Transverse colon (tissue), 4 donors: ENCODE data around the gene KRT83. TPM values are rescaled to one million over a fixed set of nuclear protein-coding genes. Genes with fewer than 3 reads are reported as not detected.

Source experiments
- DNase-seq: peaks from one replicate; pipeline ENCODE4 v3.0.0-alpha.2; 2019
- H3K27ac ChIP-seq, 4 donors: fragments of 200-600 bp; sonication (generic); 2 replicates each; pipeline ENCODE4 v1.5.1; 2016 to 2018; ENCODE audit warnings: inconsistent platforms in 4 of 4
- H3K27me3 ChIP-seq: fragments of 200-600 bp; sonication (generic); 2 replicates; pipeline ENCODE4 v1.5.1; 2017; ENCODE audit warnings: inconsistent platforms
- H3K36me3 ChIP-seq, 4 donors: fragments of 200-600 bp; sonication (generic); 2 replicates each; pipeline ENCODE4 v1.5.1; 2017 to 2019; ENCODE audit warnings: inconsistent platforms in 4 of 4
- H3K4me1 ChIP-seq, 4 donors: fragments of 200-600 bp; sonication (generic); 2 replicates each; pipeline ENCODE4 v1.5.1; 2017 to 2020; ENCODE audit warnings: inconsistent platforms in 4 of 4
- H3K4me3 ChIP-seq, 4 donors: fragments of 200-600 bp; sonication (generic); 1 replicate in 1 of 4; 2 replicates in 3 of 4; pipeline versions ENCODE4 v1.5.1 to v1.6.1; 2017 to 2019; ENCODE audit warnings: inconsistent platforms in 4 of 4
- H3K9me3 ChIP-seq, 2 donors: fragments of 200-600 bp; sonication (generic); 2 replicates each; pipeline ENCODE4 v1.5.1; 2017 to 2019; ENCODE audit warnings: inconsistent platforms in 2 of 2
- EP300 ChIP-seq: sonication (generic); formaldehyde crosslinking; IDR thresholded peaks from one replicate; pipeline ENCODE4 v1.6.1; 2017; ENCODE audit warnings: antibody characterized with exemption, low read depth
- POLR2A ChIP-seq: fragments of 450-650 bp; IDR thresholded peaks from one replicate; pipeline ENCODE4 v1.6.1; 2016; ENCODE audit warnings: antibody characterized with exemption, mild to moderate bottlenecking, moderate library complexity
- POLR2AphosphoS5 ChIP-seq, 3 donors: sonication (generic); formaldehyde crosslinking; IDR thresholded peaks; one replicate each; pipeline ENCODE4 v1.6.1; 2016; ENCODE audit warnings: antibody characterized with exemption in 3 of 3
- WGBS, 2 donors: methylation state at CpG; one replicate each; pipeline ENCODE4 v1.1.5; 2018; ENCODE audit warnings: low coverage in 1 of 2; 5-methylcytosine and 5-hydroxymethylcytosine counted together
- in situ Hi-C, 4 donors: fragments of 200-750 bp; cut with MboI; loops; one replicate each; pipeline versions ENCODE4 v1.15.0 to v1.15.1; 2017; ENCODE audit warnings: low sequenced_read_pairs in 3 of 4, low pct_ligation_motif_present in 1 of 4, low pct_unique_long_range_greater_than_20kb in 1 of 4
- intact Hi-C: fragments of 100-400 bp; cut with DNase I; formaldehyde crosslinking; loops from one replicate; pipeline ENCODE4 v1.15.1; 2023; ENCODE audit warnings: low total_unique reads
- total RNA-seq, 4 donors: library from RNA; depleted of rRNA; stranded (reverse); fragments of >200 nt; gene quantifications; one replicate each; pipeline ENCODE4 v1.1.0, GENCODE V29; 2016
- TF ChIP-seq, protein P1 (sequence below), 5 experiments: fragments of 200-600 bp in 3 of 5; fragments of 450-650 bp in 2 of 5; sonication (generic) in 3 of 5; IDR thresholded peaks; 1 replicate in 2 of 5; 2 replicates in 3 of 5; pipeline ENCODE4 v1.5.1; 2016 to 2017; ENCODE audit warnings: antibody characterized with exemption in 5 of 5, inconsistent platforms in 3 of 5, mild to moderate bottlenecking in 2 of 5, moderate library complexity in 1 of 5

The KRT83 gene
- total RNA-seq, 4 donors from 2014 or later = not detected

DNA sequence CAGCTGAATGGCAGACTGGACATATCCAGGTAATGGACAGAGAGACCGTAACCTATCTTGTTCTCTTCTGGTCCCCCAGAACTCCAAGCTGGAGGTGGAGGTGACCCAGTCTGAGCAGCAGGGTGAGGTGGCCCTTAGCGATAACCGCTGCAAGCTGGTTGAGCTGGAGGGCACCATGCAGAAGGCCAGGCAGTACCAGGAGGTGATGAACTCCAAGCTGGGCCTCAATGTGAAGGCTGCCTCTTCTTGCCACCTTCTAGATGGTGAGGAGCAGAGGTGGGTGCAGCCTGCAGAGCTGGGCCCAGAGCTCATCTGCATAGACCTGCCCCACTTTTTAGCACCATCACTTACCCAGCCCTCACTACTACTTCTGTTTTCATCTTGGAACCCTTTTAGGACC is 53.9 kb downstream of the KRT83 start:
- no peak for DNase-seq
- intact Hi-C loops = no loop called here
- no peak overlapping the region for H3K27ac ChIP-seq
- in situ Hi-C loops = no loop called here
- peaks cover 5% of the 10 kb centered on the region for H3K27me3 ChIP-seq
- no peaks in the 10 kb centered on the region for H3K36me3 ChIP-seq
- 79% methylated on average over 3 of the region's 3 CpGs; no CpG with 5 or more reads in 1 of the 2 donors for WGBS, 2 donors
- no peaks in the 10 kb centered on the region for H3K9me3 ChIP-seq
- TF ChIP-seq, protein P1, sequence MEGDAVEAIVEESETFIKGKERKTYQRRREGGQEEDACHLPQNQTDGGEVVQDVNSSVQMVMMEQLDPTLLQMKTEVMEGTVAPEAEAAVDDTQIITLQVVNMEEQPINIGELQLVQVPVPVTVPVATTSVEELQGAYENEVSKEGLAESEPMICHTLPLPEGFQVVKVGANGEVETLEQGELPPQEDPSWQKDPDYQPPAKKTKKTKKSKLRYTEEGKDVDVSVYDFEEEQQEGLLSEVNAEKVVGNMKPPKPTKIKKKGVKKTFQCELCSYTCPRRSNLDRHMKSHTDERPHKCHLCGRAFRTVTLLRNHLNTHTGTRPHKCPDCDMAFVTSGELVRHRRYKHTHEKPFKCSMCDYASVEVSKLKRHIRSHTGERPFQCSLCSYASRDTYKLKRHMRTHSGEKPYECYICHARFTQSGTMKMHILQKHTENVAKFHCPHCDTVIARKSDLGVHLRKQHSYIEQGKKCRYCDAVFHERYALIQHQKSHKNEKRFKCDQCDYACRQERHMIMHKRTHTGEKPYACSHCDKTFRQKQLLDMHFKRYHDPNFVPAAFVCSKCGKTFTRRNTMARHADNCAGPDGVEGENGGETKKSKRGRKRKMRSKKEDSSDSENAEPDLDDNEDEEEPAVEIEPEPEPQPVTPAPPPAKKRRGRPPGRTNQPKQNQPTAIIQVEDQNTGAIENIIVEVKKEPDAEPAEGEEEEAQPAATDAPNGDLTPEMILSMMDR (IDR thresholded peaks at IDR 0.05) = no peak
- TF ChIP-seq POLR2A (no peak), POLR2AphosphoS5 (IDR thresholded peaks at IDR 0.05) (no peak), EP300 (no peak)
- H3K4me1 ChIP-seq = no peaks in the 10 kb centered on the region
- no peak overlapping the region for H3K4me3 ChIP-seq

DNA sequence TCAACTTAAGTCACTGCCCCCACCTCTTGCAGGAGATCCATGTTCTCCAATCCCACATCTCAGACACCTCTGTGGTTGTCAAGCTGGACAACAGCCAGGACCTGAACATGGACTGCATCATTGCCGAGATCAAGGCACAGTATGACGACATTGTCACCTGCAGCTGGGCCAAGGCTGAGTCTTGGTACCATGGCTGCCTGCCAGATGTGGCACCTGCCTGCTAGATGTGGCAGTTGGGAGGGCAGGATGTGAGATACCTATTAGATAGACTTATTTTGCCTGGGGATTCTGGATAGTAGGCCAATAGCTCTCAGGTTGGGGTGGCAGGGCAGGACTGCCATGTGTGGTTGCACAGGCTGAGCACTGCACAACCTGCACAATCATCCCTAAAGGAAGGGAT is 54.7 kb downstream of the KRT83 start:
- WGBS, 2 donors = 45% methylated on average over 2 of the region's 2 CpGs; no CpG with 5 or more reads in 1 of the 2 donors
- in situ Hi-C loops (no loop called here), intact Hi-C loops (no loop called here)
- DNase-seq = no peak
- no peaks in the 10 kb centered on the region for H3K36me3 ChIP-seq
- no peak overlapping the region for H3K27ac ChIP-seq
- H3K27me3 ChIP-seq = peaks cover 5% of the 10 kb centered on the region
- H3K9me3 ChIP-seq = no peaks in the 10 kb centered on the region
- no peaks in the 10 kb centered on the region for H3K4me1 ChIP-seq
- H3K4me3 ChIP-seq = no peak overlapping the region
- TF ChIP-seq, protein P1 (IDR thresholded peaks at IDR 0.05) = no peak
- TF ChIP-seq EP300 (no peak), POLR2AphosphoS5 (IDR thresholded peaks at IDR 0.05) (no peak), POLR2A (no peak)

DNA sequence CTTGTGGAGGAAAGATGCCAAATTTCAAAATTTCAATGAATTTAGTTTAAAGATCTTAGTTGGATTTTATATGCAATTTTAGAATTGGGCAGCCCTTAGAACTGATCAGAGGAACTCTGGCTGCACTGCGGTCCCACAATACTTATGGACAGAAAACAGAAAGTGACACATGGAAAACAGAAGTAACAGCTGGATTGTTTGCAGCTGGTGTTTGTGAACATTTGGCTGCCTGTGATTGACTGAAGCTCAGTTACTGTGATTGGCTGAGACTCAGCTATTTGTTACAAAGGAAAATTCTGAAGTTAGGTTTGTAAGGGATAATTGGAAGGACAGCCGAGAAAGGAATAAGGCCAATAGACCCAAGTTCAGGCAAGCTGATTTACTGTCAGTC is 56.8 kb downstream of the KRT83 start:
- TF ChIP-seq POLR2A (no peak), POLR2AphosphoS5 (IDR thresholded peaks at IDR 0.05) (no peak), EP300 (no peak)
- TF ChIP-seq, protein P1 (IDR thresholded peaks at IDR 0.05) = no peak
- no peak for DNase-seq

More for the DNA sequence above, 56.8 kb downstream of the KRT83 start:
- Histone ChIP-seq H3K27me3 (peaks cover 14% of the 10 kb centered on the region), H3K36me3 (no peaks in the 10 kb centered on the region), H3K4me1 (no peaks in the 10 kb centered on the region), H3K27ac (no peak overlapping the region), H3K9me3 (no peaks in the 10 kb centered on the region), H3K4me3 (no peak overlapping the region)
- intact Hi-C loops (no loop called here), in situ Hi-C loops (no loop called here)
- WGBS, 2 donors = 65 to 79% methylated on average over 2 of the region's 2 CpGs

Other genes starting within 250 kb of the KRT83 start
- 1 to 10 TPM in 1 of 4 donors, under 1 TPM in 2, not detected in 1; 0.64 to 1.5 (median 0.80) TPM for gene SMIM41, start 241.7 kb downstream of the KRT83 start, total RNA-seq
- gene KRT80, start 129.4 kb downstream of the KRT83 start, total RNA-seq = under 1 TPM in 1 of 4 donors, not detected in 3; 0.14 TPM
- 1 to 10 TPM in 1 of 4 donors, under 1 TPM in 2, not detected in 1; 0.75 to 1.6 (median 0.95) TPM for gene KRT7, start 88.2 kb downstream of the KRT83 start, total RNA-seq
- gene KRT86, start 46.8 kb downstream of the KRT83 start, total RNA-seq = 1 to 10 TPM in 1 of 4 donors, not detected in 3; 3.6 TPM
- not detected for gene KRT81, start 29.9 kb downstream of the KRT83 start, total RNA-seq
- gene KRT85, start 46.1 kb upstream of the KRT83 start, total RNA-seq = not detected
- not detected for gene KRT84, start 64.3 kb upstream of the KRT83 start, total RNA-seq
- not detected for gene KRT82, start 84.9 kb upstream of the KRT83 start, total RNA-seq
- gene KRT75, start 113.0 kb upstream of the KRT83 start, total RNA-seq = not detected
- not detected for gene KRT6B, start 130.7 kb upstream of the KRT83 start, total RNA-seq
- gene KRT6C, start 152.4 kb upstream of the KRT83 start, total RNA-seq = 10 to 100 TPM in 1 of 4 donors, not detected in 3; 23.9 TPM
- not detected for gene KRT6A, start 171.9 kb upstream of the KRT83 start, total RNA-seq
- gene KRT5, start 199.0 kb upstream of the KRT83 start, total RNA-seq = not detected
- gene KRT71, start 231.7 kb upstream of the KRT83 start, total RNA-seq = not detected